GM21717 (cell line): ENCODE results near the gene TBC1D4.
"Not testable (repeated sequence)": the region's sequence is repeated elsewhere in the genome, so short reads cannot be mapped to it uniquely, and the experiment has no call there.

Experiments used
- ATAC-seq: cut with Tn5 transposase; IDR thresholded peaks from one replicate; pipeline ENCODE4 v1.9.1; 2021; ENCODE audit warnings: mild to moderate bottlenecking, moderate library complexity; ENCODE audit not compliant: unreplicated experiment

Gene TBC1D4

DNA sequence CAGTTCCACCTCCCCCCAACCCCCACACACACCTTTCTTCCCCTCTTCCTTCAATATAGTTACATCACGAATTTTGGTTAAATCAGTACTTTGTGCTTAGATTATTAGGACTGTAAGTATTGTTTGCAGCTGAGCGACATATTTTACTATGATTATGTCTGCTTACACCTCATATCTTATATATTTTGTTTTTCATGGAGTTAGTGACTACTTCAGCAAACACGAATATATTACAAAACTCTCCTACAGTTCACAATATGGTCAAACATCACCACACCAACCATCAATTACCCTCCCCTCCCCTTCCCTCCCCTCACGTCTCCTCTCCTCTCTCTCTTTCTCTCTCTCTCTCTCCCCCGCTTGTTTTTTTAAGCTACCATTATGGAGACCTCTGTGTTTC, 152.9 kb downstream of the TBC1D4 start:
- no peak for ATAC-seq

DNA sequence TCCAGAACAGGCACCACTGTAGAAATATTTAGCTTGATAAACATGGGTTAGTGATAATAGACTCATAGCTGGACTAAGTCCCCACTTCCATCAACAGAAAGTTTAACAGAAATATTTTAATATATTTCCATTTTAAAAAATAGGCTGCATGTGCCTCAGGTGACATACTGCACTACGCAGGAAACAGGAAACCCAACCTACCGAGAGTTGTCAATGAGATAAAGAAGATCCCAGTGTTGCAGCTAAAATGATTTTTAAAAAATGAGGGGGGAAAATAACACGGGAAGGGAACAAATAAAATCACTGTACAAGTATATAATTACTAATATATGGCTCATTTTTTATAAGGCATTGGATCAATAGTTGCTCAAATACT, 154.8 kb downstream of the TBC1D4 start:
- no peak for ATAC-seq

DNA sequence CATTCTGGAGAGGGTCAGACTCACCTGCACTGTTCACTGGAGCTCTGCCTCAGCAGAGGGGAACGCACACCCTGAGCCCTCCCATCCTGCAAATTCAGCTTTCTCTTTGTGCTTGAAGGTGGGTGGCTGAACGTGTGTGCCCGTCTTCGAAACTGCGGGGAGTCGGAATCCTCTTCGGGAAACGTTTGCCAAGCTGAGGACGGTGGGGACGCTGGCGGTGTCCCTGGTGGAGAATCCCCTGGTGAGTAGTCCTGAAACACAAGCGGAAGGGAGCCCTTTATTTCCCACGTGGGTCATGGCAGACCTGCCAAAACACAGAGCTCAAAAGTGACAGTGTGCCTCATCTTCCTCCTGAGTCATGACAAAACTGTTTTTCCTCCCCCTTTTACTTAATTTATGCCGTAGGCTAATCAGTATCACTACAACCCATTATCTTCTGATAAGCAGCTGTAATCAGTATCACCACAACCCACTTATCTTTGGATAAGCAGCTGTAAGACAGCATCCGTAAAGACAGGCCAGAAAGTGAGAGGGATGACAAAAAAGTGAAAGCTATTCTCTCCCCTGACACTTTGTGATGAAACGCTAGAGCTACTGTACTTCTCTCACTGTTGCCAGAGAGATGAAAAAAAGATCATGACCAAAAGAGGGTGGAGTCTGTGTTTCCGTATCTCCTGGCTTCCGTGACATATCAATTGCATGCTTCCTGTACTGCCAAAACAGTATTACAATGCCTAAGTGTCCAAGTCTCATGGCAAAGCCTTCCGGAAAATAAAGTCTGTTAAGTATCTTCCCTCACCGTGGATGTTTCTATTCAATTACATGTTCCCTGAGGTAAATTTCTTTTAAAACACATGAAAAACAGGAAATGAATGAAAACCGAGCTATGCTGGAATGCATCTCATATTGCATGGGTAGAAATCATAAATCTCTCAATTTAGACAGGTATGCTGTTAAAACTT, 155.5 kb downstream of the TBC1D4 start:
- peak; percentile 92 for ATAC-seq

DNA sequence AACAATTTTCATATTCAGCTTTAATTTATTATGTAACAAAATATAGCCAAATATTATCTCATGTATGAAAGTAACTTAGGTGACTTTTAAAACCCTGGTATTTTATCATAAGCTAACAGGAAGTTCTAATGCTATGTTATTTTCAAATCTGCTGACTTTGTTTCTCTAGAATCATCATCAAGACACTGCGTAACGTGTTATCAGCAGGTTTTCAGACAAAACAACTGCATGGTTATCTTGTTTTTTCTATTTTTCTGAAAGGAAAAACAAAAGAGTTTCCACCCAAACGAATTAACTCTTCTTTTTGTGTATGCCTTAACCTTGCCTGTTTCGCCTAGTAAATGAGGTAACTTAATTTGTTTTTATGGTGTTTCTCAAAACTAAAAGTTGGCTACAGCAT, 156.3 kb downstream of the TBC1D4 start:
- ATAC-seq, result no peak

DNA sequence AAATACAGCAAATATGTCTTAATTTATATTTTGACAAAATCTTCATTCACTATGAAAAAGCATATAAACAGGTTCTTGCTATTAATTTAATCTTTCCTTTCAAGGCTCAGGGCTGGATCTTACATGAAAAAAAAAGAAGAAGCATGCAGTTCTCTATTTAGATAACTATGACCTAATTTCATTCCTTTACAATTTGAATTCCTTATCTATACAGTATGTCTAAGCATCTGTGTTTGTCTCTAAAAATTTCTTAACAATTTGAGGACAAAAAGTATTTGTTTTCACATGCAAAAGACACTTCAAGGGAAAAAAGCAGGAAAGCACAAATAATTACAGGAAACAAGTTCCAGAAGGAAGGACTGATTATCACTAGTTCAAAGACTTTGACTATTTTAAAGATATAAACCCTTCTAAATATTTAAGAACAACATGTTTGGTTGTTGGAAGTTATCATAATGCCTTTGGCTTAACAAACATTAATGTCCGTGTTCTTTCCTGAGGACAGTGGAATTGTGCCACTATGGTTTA, 157.5 kb downstream of the TBC1D4 start:
- no peak for ATAC-seq

DNA sequence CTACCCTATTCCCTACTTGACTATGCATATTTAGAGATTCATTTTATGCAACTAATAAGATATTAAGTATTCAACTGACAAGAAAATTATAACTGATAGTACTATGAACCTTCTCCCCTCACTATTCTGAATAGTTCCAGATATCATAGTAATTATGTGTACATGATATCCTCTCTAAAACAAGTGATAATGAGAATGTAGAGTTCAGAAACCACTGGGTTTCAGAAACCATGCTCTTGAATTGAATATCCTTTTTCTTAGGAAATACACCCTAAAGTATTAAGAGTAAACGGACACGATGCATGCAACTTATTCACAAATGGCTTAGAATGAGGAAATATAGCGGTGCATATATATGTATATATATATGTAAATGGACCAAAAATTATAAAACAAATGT, 160.9 kb downstream of the TBC1D4 start:
- no peak for ATAC-seq

DNA sequence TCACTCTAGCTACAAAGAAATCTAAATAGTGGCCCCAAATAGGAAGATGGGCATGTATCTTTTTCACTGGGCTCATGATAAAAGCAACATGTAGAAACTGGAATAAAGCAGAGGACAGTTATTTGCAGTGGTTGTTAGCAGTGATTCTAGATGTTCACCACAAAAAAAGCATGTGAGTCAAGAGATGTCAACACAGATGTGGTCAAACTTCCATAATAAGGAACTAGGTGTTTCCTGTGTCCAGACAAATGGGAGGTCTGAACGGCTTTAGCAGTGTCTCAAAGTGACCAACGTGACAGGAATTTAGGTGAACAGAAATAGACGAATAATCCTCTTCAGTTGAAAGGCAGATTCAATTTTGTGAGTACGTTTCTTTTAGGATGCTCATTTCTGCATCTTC, 162.7 kb downstream of the TBC1D4 start:
- no peak for ATAC-seq

DNA sequence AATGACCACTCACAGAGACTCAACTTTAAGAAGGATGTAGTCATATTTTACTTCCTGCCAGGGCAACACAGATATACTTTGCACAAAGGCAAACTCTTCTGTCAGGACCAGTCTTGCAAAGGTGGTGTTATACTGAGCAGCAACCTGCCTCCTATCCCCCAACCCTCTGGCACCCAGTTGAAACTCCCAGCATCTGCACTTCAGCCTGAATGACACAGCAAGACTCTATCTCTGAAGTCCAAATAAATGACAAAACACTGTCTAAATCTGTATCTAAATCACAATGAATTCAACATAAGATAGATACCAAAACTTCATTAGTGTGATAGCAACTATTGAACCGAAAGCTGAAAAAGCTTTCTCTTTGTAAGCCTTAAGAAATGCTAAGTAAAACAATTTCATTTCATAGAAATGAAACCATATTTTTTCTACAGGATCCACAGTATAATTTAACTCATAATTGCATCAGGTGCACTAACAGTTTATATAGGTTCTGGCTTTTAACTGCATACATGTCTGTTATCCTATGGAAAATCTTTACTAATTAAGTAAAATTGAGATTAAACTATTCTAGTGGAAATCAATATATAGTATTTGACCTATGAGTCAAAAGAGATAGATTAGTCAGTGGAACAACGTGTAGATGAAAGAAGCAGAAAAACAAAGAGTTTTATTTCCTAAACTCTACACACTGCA, 163.7 kb downstream of the TBC1D4 start:
- peak; percentile 43 for ATAC-seq

DNA sequence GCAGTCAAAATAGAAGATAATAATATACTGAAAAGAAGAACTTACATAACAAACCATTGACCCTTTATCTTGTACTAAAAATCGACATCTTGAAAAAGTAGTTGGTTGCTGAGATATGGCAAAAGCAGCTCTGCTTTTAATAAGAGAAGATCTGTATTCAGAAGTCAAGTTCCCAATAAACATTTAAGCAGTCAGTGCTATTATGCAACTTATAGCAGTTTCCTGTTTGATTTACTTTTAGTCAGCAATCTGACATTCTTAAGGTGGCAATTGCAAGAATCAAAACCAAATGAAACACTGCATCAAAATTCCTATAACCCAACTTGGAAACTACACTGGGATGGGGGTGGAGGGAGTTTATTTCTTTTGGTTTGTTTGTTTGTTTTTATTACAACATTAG, 165.5 kb downstream of the TBC1D4 start:
- ATAC-seq, result no peak

DNA sequence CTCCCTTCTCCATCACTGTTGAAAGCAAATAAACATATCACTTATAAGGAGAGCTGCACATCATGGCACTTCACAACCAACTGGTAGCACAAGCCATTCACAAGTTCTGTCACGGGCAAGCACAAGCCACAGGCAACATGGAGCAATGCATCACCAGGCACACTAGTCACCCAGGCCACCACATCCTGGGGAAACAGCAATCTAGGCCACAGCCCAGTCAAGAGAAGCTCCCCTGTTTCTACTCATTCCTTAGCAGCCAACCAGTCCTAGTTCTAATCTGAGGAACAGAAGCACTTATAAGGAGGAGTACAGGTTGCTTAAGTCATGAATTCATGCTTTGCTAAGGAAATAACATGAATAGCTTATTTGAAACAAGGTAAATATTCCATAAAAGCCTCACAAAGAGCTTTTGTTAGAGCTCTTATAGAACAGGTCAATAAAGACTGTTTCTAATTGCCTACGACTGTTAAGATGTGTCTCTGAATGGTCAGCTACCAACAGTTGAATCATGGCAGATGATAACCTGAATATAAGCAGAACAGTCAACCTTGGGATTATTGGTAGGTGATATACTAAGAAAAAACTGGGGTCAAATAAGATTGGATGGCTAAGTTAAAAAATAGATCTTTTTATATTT, 169.0 kb downstream of the TBC1D4 start:
- no peak for ATAC-seq

DNA sequence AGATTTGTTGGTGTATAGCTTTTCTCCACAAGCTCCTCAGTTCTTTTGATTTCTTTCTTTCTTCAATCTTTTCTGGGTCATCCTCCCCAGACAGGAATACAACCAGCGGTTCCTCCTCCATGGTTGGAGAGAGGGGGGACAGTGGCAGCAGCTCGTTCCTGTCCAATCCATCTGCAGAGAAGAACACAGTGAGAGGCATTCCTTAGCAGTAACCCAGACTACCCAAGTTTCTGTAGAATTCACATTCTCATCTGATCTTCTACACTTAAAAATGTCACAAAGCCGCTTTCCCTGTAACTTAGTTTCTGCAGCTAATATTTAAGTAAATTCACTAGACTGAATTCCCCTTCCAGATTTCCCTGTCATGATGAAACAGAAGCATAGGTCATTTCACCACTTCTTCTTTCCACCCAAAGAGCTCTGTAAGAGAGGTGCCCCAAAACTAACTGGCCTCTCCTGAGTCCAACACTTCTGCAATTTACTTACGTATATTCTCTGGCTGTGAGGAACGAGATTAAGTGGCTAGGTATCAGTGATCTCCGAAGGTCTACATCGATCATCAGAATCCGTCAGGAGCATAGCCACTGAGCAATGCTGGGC, 171.9 kb downstream of the TBC1D4 start:
- ATAC-seq, result peak; percentile 55

DNA sequence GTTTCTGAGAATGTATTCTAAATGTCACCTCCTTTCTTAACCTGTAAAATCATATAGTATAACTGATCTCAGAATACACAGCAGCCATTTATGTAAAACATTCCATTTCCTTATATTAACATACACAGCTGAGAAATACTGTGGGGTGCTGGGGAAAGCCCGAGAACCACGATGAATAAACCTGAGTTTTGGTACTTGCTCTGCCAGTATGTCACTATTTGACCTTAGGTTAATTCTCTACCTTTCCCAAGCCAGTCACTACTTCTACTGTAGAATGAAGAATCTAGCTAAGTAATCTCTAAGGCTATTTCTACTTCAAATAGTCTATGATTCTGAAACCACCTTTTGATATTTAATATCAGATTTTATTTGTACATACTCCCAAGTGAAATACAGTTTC, 173.7 kb downstream of the TBC1D4 start:
- peak; percentile 63 for ATAC-seq

DNA sequence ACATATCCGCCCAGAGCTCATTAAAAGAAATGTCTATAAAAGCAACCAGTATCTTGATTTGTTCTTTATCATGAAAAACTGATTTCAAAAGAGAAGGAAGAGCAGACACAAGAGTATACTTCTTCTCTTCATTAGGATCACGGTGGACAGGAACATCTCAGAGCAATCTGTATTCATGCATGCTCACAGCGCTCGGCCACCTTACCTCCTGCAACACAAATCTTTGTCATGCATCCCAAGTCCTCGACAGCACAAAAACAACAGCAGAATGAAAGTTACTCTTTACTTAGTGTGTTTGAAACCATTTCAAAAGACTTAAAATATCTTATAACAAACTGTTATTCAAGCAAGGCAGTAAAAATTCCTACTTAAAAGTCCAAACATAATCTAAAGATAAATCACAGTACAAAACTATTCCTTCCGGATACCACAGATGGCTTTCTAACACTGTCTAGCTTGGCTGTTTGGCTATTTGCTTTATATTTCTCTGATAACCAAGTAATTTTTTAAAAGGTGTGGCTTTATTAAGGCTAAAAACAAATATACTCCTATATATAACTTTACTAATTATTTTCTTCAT, 174.5 kb downstream of the TBC1D4 start:
- ATAC-seq, result no peak

DNA sequence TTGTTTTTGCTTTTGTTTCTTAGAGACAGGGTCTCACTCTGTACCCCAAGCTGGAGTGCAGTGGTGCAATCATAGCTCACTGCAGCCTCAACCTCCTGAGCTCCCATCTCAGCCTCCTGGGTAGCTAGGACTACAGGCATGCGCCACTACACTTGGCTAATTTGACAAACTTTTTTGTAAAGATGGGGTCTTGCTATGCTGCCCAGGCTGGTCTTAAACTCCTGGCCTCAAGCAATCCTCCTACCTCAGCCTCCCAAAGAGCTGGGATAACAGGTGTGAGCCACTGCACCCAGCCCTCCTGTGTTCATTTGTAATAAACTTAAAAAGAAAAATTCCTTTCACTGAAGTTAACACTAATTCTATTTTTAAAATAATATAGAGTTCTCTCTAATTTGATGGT, 175.0 kb downstream of the TBC1D4 start:
- not testable (repeated sequence) for ATAC-seq

DNA sequence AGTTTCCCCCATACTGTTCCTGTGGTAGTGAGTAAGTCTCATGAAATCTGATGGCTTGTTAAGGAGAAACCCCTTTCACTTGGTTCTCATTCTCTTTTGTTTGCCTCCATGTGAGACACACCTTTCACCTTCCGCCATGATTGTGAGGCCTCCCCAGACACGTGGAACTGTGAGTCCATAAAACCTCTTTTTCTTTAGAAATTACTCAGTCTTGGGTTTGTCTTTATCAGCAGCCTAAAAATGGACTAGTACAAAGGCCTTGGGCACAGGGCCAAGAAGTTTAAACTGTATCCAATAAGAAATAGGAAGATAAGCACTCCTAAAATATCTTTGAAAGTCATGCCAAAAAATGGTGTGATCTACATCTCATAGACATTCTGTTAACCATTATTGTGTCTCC, 176.9 kb downstream of the TBC1D4 start:
- no peak for ATAC-seq

DNA sequence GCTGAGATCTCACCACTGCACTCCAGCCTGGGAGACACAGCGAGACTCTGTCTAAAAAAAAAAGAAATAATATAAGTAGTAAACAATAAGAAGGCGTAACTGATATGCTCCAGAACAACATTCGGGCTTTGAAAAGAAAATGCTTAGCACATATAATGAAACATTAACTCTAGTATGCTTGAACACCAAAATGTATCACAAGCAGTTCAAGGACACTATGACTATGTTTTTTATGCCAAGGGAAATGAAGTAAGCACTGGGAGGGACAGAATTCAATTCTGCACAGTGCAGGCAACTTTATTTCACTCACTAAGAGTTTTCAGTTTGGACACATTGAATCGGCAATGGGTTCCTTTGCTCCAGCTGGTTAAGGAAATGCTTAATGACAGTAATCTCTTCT, 178.7 kb downstream of the TBC1D4 start:
- ATAC-seq, result no peak

DNA sequence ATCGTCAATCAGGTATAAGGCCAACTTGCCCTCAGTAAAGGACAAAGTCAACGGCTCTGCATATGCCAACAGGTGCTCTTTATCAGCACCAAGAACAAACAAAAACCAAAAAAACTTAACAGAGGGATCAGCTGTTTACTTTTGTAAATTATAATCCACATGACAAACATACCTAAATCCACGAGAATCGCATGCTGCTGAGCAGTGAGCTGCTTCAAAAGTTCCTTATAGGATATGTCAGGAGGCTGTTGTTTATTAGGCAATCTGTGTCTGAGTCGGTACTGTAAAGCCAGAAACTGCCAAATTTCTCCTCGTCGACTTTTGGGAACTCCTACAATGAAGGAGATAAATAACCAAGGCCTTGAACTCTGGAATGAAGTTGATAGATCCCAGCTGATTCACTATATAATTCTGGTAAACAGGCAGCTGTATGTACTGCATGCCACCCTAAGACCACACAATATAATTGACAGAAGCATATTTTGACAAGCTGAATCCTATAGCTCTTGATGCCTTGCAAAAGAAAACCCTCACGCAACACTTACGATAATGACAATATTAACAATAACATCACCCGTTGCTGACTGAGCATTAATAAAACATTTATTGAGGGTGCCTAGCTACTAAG, 179.8 kb downstream of the TBC1D4 start:
- ATAC-seq, result no peak

DNA sequence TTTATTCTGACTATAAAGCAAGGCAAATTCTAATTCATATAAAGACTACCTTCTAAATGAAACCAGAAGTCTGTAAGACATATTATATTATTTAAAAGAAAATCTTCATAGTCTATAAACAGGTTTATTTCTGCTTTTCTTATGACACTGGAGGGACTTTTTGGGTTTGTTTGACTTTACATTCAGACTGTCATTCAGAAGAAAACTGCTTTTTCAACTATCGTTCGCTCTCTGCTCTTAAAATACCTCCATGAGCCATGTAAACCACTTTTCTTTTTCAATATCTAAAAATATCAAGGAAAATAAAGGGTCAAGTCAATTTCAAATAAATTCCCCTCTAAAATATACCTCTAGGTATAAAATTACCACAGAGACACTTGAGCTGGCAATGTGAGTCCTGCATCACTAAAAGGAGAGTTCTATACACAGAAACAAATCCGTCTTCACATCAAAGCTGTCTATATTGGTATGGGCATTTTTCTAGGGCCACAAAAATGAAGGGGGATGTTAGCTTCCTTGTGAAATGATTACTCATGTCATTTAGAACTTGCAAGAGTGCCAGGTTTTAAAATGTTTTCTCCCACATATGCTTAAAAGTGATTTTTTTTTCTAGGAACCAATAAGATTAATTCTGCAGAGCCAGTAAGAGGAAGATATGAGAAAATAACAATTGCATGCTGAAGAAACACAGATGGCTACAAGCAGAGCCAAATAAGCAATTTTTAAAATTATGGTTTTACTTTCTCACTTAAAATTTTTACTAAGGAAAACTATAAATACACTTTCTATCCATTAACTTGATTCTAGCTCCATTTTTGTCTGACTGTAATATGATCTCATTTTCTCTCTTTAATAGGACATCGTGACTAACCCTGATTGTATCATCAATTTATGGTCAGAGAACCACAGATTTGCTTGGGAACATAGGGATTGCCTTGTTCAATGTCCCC, 181.8 kb downstream of the TBC1D4 start:
- ATAC-seq, result peak; percentile 79

DNA sequence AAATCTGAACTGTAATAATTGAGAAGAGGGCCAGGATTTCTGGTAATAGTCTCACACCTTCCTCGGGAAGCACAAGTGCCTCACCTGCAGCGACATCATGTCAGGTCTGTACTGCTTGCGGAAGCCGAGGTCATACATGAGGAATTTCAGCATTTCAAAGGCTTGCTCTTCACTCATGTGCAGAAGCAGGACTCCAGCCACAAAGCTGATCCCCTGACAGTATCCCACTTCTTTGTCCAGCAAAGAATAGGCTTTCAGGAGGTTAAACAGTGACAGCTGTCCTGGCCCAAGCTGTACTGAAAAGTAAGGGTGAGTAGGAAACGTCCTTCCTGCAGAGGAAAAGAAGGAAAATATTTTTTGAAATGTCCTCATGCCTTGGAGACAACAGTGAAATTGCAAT, 182.7 kb downstream of the TBC1D4 start:
- ATAC-seq, result no peak
